Body of pancreas (tissue), 4 donors: Measurements from ENCODE around the gene MED15. TPM values are rescaled to one million over a fixed set of nuclear protein-coding genes. Genes with fewer than 3 reads are reported as not detected.
A peak's percentile ranks its signal among the peaks of the same experiment; 100 is the strongest.

Experiments
- ATAC-seq: fragments of 150-250 bp; one replicate; pipeline ENCODE4 v1.9.1; 2016
- DNase-seq, 4 donors: peaks; one replicate each; pipeline ENCODE4 v3.0.0-alpha.2; 2019
- H3K27ac ChIP-seq, 4 donors: fragments of 200-600 bp; sonication (generic); 1 replicate in 3 of 4; 2 replicates in 1 of 4; pipeline versions ENCODE4 v1.5.1 to v1.6.1; 2016 to 2019; ENCODE audit warnings: mild to moderate bottlenecking in 1 of 4, mixed read lengths in 1 of 4, moderate library complexity in 1 of 4
- H3K27me3 ChIP-seq, 2 donors: fragments of 200-600 bp; sonication (generic); one replicate each; pipeline ENCODE4 v1.6.0; 2016; ENCODE audit warnings: mild to moderate bottlenecking in 1 of 2
- H3K36me3 ChIP-seq, 2 donors: fragments of 200-600 bp; sonication (generic); replicated peaks in 1 of 2; 2 replicates each; pipeline ENCODE4 v1.5.1; 2016; ENCODE audit warnings: low read depth in 2 of 2; ENCODE audit not compliant: insufficient read depth in 1 of 2
- H3K4me1 ChIP-seq: fragments of 200-600 bp; sonication (generic); one replicate; pipeline ENCODE4 v1.6.0; 2016
- H3K4me3 ChIP-seq, 2 donors: fragments of 200-600 bp; sonication (generic); 1 replicate in 1 of 2; 2 replicates in 1 of 2; pipeline ENCODE4 v1.5.1; 2016 to 2019
- H3K9me3 ChIP-seq, 3 donors: fragments of 200-600 bp; sonication (generic); 1 replicate in 2 of 3; 2 replicates in 1 of 3; pipeline ENCODE4 v1.5.1; 2016
- CTCF ChIP-seq, 7 experiments: fragments of 450-650 bp in 4 of 7; fragments of 200-600 bp in 3 of 7; sonication (generic) in 3 of 7; IDR thresholded peaks; one replicate each; pipeline ENCODE4 v1.5.1; 2016 to 2019; ENCODE audit warnings: antibody characterized with exemption in 7 of 7
- POLR2A ChIP-seq, 3 donors: fragments of 450-650 bp; IDR thresholded peaks; one replicate each; pipeline ENCODE4 v1.6.1; 2016; ENCODE audit warnings: antibody characterized with exemption in 3 of 3, mild to moderate bottlenecking in 2 of 3
- WGBS, 2 donors: methylation state at CpG; one replicate each; pipeline ENCODE4 v1.1.5; 2017; 5-methylcytosine and 5-hydroxymethylcytosine counted together
- intact Hi-C: fragments of 100-400 bp; cut with DNase I; formaldehyde crosslinking; loops from one replicate; pipeline ENCODE4 v1.15.1; 2023
- total RNA-seq, 2 donors: library from RNA; depleted of rRNA; stranded (reverse); fragments of >200 nt; gene quantifications; one replicate each; pipeline ENCODE4 v1.1.0, GENCODE V29; 2016

Gene MED15
- total RNA-seq, 2 donors from 2014 or later = 31.6 to 36.9 TPM

GRCh38 chr22:20562607-20563465 is 55.4 kb downstream of the MED15 start:
- H3K4me3 ChIP-seq = no peak overlapping the region
- DNase-seq = no peak
- no peaks in the 10 kb centered on the region for H3K27me3 ChIP-seq
- peaks cover 18% of the 10 kb centered on the region for H3K4me1 ChIP-seq
- TF ChIP-seq CTCF (IDR thresholded peaks at IDR 0.05) (no peak), POLR2A (IDR thresholded peaks at IDR 0.05) (no peak)
- H3K9me3 ChIP-seq = no peaks in the 10 kb centered on the region
- H3K27ac ChIP-seq = no peak overlapping the region
- intact Hi-C loops = no loop called here
- no peak for ATAC-seq
- peaks cover 0 to 13% of the 10 kb centered on the region in 2 donors for H3K36me3 ChIP-seq
- 93 to 95% methylated on average over 14 of the region's 14 CpGs for WGBS, 2 donors

GRCh38 chr22:20563466-20563906 is 56.1 kb downstream of the MED15 start:
- no peak for DNase-seq
- intact Hi-C loops = no loop called here
- TF ChIP-seq POLR2A (IDR thresholded peaks at IDR 0.05) (no peak), CTCF (IDR thresholded peaks at IDR 0.05) (no peak)
- Histone ChIP-seq H3K27me3 (no peaks in the 10 kb centered on the region), H3K9me3 (no peaks in the 10 kb centered on the region), H3K36me3 (peaks cover 1 to 17% of the 10 kb centered on the region in 2 donors), H3K27ac (no peak overlapping the region), H3K4me3 (no peak overlapping the region), H3K4me1 (peaks cover 24% of the 10 kb centered on the region)
- no peak for ATAC-seq
- WGBS, 2 donors = 89 to 94% methylated on average over 4 of the region's 4 CpGs

GRCh38 chr22:20563941-20564371 is 56.5 kb downstream of the MED15 start:
- H3K36me3 ChIP-seq = peaks cover 4 to 22% of the 10 kb centered on the region in 2 donors
- H3K27ac ChIP-seq = peak overlapping the region in 1 of 4 donors; percentile 11
- DNase-seq (no peak), ATAC-seq (no peak)
- 66 to 68% methylated on average over 13 of the region's 13 CpGs for WGBS, 2 donors
- no peak for TF ChIP-seq CTCF (IDR thresholded peaks at IDR 0.05)
- no peak for TF ChIP-seq POLR2A (IDR thresholded peaks at IDR 0.05)
- intact Hi-C loops = no loop called here
- H3K4me3 ChIP-seq = no peak overlapping the region
- no peaks in the 10 kb centered on the region for H3K27me3 ChIP-seq
- H3K9me3 ChIP-seq = no peaks in the 10 kb centered on the region
- peaks cover 29% of the 10 kb centered on the region for H3K4me1 ChIP-seq

- TF ChIP-seq POLR2A (IDR thresholded peaks at IDR 0.05) (no peak), CTCF (IDR thresholded peaks at IDR 0.05) (no peak)
- no peak overlapping the region for H3K27ac ChIP-seq
- H3K36me3 ChIP-seq = peaks cover 4 to 23% of the 10 kb centered on the region in 2 donors
- ATAC-seq (no peak), DNase-seq (no peak)
- H3K27me3 ChIP-seq = no peaks in the 10 kb centered on the region
- no peaks in the 10 kb centered on the region for H3K9me3 ChIP-seq
- 87 to 88% methylated on average over 10 to 13 of the region's 13 CpGs for WGBS, 2 donors
- no peak overlapping the region for H3K4me3 ChIP-seq
- intact Hi-C loops = no loop called here
- peaks cover 36% of the 10 kb centered on the region for H3K4me1 ChIP-seq
These were observed 57.8 kb downstream of the MED15 start for GRCh38 chr22:20565079-20565734.
